H9 (cell line): ENCODE results near the gene FGFBP2. TPM values are rescaled to one million over a fixed set of nuclear protein-coding genes. Genes with fewer than 3 reads are reported as not detected.

ENCODE experiments used
- DNase-seq: peaks from one replicate; pipeline ENCODE4 v3.0.0-alpha.2; 2017
- H2AFZ ChIP-seq: one replicate; pipeline ENCODE4 v1.6.1; 2013; ENCODE audit warnings: mild to moderate bottlenecking, low read length, control low read depth, moderate library complexity
- H2AK5ac ChIP-seq: 2 replicates; pipeline ENCODE4 v1.6.1; 2013; ENCODE audit warnings: low read length, control low read depth, mixed read lengths; ENCODE audit not compliant: insufficient read length
- H2BK120ac ChIP-seq: one replicate; pipeline ENCODE4 v1.6.1; 2013; ENCODE audit warnings: low read depth, mild to moderate bottlenecking, low read length, control low read depth, inconsistent platforms; ENCODE audit not compliant: poor library complexity, severe bottlenecking
- H2BK12ac ChIP-seq: 2 replicates; pipeline ENCODE4 v1.6.1; 2013; ENCODE audit warnings: low read length, control low read depth, mixed read lengths, low read depth; ENCODE audit not compliant: insufficient read length
- H2BK15ac ChIP-seq: 2 replicates; pipeline ENCODE4 v1.6.1; 2013; ENCODE audit warnings: low read depth, low read length, control low read depth
- H2BK20ac ChIP-seq: one replicate; pipeline ENCODE4 v1.6.1; 2013; ENCODE audit warnings: low read depth, mild to moderate bottlenecking, low read length, control low read depth, inconsistent platforms; ENCODE audit not compliant: poor library complexity, severe bottlenecking
- H2BK5ac ChIP-seq: 2 replicates; pipeline ENCODE4 v1.6.1; 2013; ENCODE audit warnings: low read length, control low read depth, mixed read lengths; ENCODE audit not compliant: insufficient read length
- H3K14ac ChIP-seq: 2 replicates; pipeline ENCODE4 v1.6.1; 2013; ENCODE audit warnings: low read length, control low read depth; ENCODE audit not compliant: insufficient read depth
- H3K18ac ChIP-seq: 2 replicates; pipeline ENCODE4 v1.6.1; 2013; ENCODE audit warnings: low read depth, mild to moderate bottlenecking, mixed read lengths, low read length, control low read depth; ENCODE audit not compliant: insufficient read length
- H3K23ac ChIP-seq: 2 replicates; pipeline ENCODE4 v1.6.1; 2013; ENCODE audit warnings: low read length, control low read depth, mixed read lengths, low read depth; ENCODE audit not compliant: insufficient read length
- H3K23me2 ChIP-seq: 2 replicates; pipeline ENCODE4 v1.6.1; 2013; ENCODE audit warnings: low read depth, mild to moderate bottlenecking, mixed read lengths, low read length, control low read depth; ENCODE audit not compliant: insufficient read length, poor library complexity, severe bottlenecking
- H3K27ac ChIP-seq: 2 replicates; pipeline ENCODE4 v1.5.1; 2013; ENCODE audit warnings: low read length, control low read depth, mixed read lengths, low read depth; ENCODE audit not compliant: insufficient read length
- H3K27me3 ChIP-seq: 2 replicates; pipeline ENCODE4 v1.6.1; 2013; ENCODE audit warnings: low read length, control low read depth, inconsistent platforms; ENCODE audit not compliant: insufficient read depth
- H3K4ac ChIP-seq: 2 replicates; pipeline ENCODE4 v1.6.1; 2013; ENCODE audit warnings: low read depth, mild to moderate bottlenecking, control low read depth, inconsistent platforms, low read length, moderate library complexity
- H3K4me1 ChIP-seq: 2 replicates; pipeline ENCODE4 v1.6.1; 2013; ENCODE audit warnings: low read length, control low read depth, inconsistent platforms; ENCODE audit not compliant: insufficient read depth
- H3K4me2 ChIP-seq: 2 replicates; pipeline ENCODE4 v1.6.1; 2013; ENCODE audit warnings: low read length, control low read depth, mixed read lengths; ENCODE audit not compliant: insufficient read length, insufficient read depth
- H3K56ac ChIP-seq: 2 replicates; pipeline ENCODE4 v1.6.1; 2013; ENCODE audit warnings: low read depth, mild to moderate bottlenecking, mixed read lengths, low read length, control low read depth; ENCODE audit not compliant: insufficient read length
- H3K79me1 ChIP-seq: 2 replicates; pipeline ENCODE4 v1.6.1; 2013; ENCODE audit warnings: low read depth, mild to moderate bottlenecking, moderate library complexity, low read length, control low read depth, inconsistent platforms; ENCODE audit not compliant: insufficient read depth, poor library complexity, severe bottlenecking
- H3K79me2 ChIP-seq: 2 replicates; pipeline ENCODE4 v1.6.1; 2013; ENCODE audit warnings: low read length, control low read depth, inconsistent platforms; ENCODE audit not compliant: insufficient read depth
- H3K9ac ChIP-seq: 2 replicates; pipeline ENCODE4 v1.6.1; 2013; ENCODE audit warnings: low read length, control low read depth, mixed read lengths; ENCODE audit not compliant: insufficient read length; ENCODE audit errors: extremely low read depth
- H3K9me3 ChIP-seq: one replicate; pipeline ENCODE4 v1.6.1; 2013; ENCODE audit warnings: low read depth, low read length, inconsistent platforms; ENCODE audit not compliant: control insufficient read depth
- H3T11ph ChIP-seq: one replicate; pipeline ENCODE4 v1.6.1; 2013; ENCODE audit warnings: mild to moderate bottlenecking, low read length, control low read depth, inconsistent platforms
- H4K20me1 ChIP-seq: one replicate; pipeline ENCODE4 v1.6.1; 2013; ENCODE audit not compliant: control insufficient read depth, insufficient read length, insufficient read depth
- H4K5ac ChIP-seq: 2 replicates; pipeline ENCODE4 v1.6.1; 2013; ENCODE audit warnings: low read depth, mild to moderate bottlenecking, mixed read lengths, low read length, control low read depth; ENCODE audit not compliant: insufficient read length
- H4K8ac ChIP-seq: replicated peaks from 2 replicates; pipeline ENCODE4 v1.6.1; 2013; ENCODE audit warnings: low read length, control low read depth, mixed read lengths, low read depth; ENCODE audit not compliant: insufficient read length
- H4K91ac ChIP-seq: 2 replicates; pipeline ENCODE4 v1.6.1; 2013; ENCODE audit warnings: low read depth, mild to moderate bottlenecking, moderate library complexity, mixed read lengths, low read length, control low read depth; ENCODE audit not compliant: insufficient read length
- H3K27ac Mint-ChIP-seq, 3 experiments: 2 replicates in 2 of 3; 3 replicates in 1 of 3; pipeline ENCODE4 v1.8.0; 2020 to 2021; ENCODE audit warnings: mixed read lengths in 3 of 3, mild to moderate bottlenecking in 1 of 3, moderate library complexity in 1 of 3
- H3K27me3 Mint-ChIP-seq: 2 replicates; pipeline ENCODE4 v1.8.0; 2021; ENCODE audit warnings: low read depth, mild to moderate bottlenecking, moderate library complexity, mixed read lengths
- H3K36me3 Mint-ChIP-seq, 3 experiments: 2 replicates in 2 of 3; 3 replicates in 1 of 3; pipeline ENCODE4 v1.8.0; 2020 to 2021; ENCODE audit warnings: low read depth in 3 of 3, mixed read lengths in 3 of 3; ENCODE audit not compliant: insufficient read depth in 1 of 3
- H3K4me1 Mint-ChIP-seq, 2 experiments: 2 replicates each; pipeline ENCODE4 v1.8.0; 2020; ENCODE audit warnings: mixed read lengths in 2 of 2
- H3K4me3 Mint-ChIP-seq, 2 experiments: 2 replicates in 1 of 2; 3 replicates in 1 of 2; pipeline ENCODE4 v1.8.0; 2020 to 2021; ENCODE audit warnings: mild to moderate bottlenecking in 2 of 2, mixed read lengths in 2 of 2, moderate library complexity in 1 of 2
- H3K9me3 Mint-ChIP-seq, 2 experiments: 2 replicates in 1 of 2; 3 replicates in 1 of 2; pipeline ENCODE4 v1.8.0; 2020; ENCODE audit warnings: mild to moderate bottlenecking in 2 of 2, mixed read lengths in 2 of 2, moderate library complexity in 1 of 2
- WGBS: extraction: QIAGEN DNeasy Blood & Tissue Kit; methylation state at CpG from one replicate; pipeline ENCODE4 v1.1.7; 2013; ENCODE audit warnings: missing lambda C conversion rate, low lambda C conversion rate, mixed read lengths; ENCODE audit not compliant: insufficient read length; ENCODE audit errors: extremely low coverage; 5-methylcytosine and 5-hydroxymethylcytosine counted together
- total RNA-seq: library from RNA; stranded (reverse); gene quantifications from 2 replicates; pipeline ENCODE4 v1.2.1, GENCODE V29; 2021
- TF ChIP-seq, protein P1 (sequence below): fragments of 200-600 bp; sonication (generic); conservative IDR thresholded peaks from 3 replicates; pipeline ENCODE4 v1.8.0; 2021; ENCODE audit warnings: antibody characterized with exemption, mild to moderate bottlenecking

Gene FGFBP2
- total RNA-seq, 1 experiment from 2014 or later, result not detected

- Histone ChIP-seq H3K4me2 (no peak overlapping the region), H2BK120ac (no peak overlapping the region), H3K23me2 (no peaks in the 10 kb centered on the region), H3K4ac (no peak overlapping the region), H4K91ac (no peak overlapping the region), H2BK20ac (no peak overlapping the region), H3K14ac (no peak overlapping the region), H3K4me1 (no peaks in the 10 kb centered on the region), H2AK5ac (no peak overlapping the region), H3K23ac (no peak overlapping the region), H3K27ac (no peak overlapping the region), H3K79me2 (no peaks in the 10 kb centered on the region), H3K9me3 (peaks cover 11% of the 10 kb centered on the region), H4K8ac (no peak overlapping the region), H3K79me1 (no peaks in the 10 kb centered on the region), H3K56ac (no peak overlapping the region), H3K18ac (no peak overlapping the region), H2AFZ (no peak overlapping the region), H4K5ac (no peak overlapping the region), H4K20me1 (no peaks in the 10 kb centered on the region), H2BK5ac (no peak overlapping the region), H3T11ph (no peak overlapping the region), H2BK12ac (no peak overlapping the region), H2BK15ac (no peak overlapping the region), H3K9ac (no peak overlapping the region), H3K27me3 (no peaks in the 10 kb centered on the region)
- peaks cover 0 to 2% of the 10 kb centered on the region in 2 experiments; a peak in 1 of 4 replicates for H3K4me1 Mint-ChIP-seq
- H3K4me3 Mint-ChIP-seq, result no peak overlapping the region
- H3K27me3 Mint-ChIP-seq, result no peaks in the 10 kb centered on the region; the same call in none of the 2 replicates
- DNase-seq, result no peak
- no CpG with 5 or more reads among the region's 4 CpGs for WGBS
- no peak overlapping the region for H3K27ac Mint-ChIP-seq
- peaks cover 0 to 10% (median 6%) of the 10 kb centered on the region in 3 experiments; a peak in 6 of 7 replicates for H3K36me3 Mint-ChIP-seq
- peaks cover 9 to 10% of the 10 kb centered on the region in 2 experiments for H3K9me3 Mint-ChIP-seq
- TF ChIP-seq, protein P1, sequence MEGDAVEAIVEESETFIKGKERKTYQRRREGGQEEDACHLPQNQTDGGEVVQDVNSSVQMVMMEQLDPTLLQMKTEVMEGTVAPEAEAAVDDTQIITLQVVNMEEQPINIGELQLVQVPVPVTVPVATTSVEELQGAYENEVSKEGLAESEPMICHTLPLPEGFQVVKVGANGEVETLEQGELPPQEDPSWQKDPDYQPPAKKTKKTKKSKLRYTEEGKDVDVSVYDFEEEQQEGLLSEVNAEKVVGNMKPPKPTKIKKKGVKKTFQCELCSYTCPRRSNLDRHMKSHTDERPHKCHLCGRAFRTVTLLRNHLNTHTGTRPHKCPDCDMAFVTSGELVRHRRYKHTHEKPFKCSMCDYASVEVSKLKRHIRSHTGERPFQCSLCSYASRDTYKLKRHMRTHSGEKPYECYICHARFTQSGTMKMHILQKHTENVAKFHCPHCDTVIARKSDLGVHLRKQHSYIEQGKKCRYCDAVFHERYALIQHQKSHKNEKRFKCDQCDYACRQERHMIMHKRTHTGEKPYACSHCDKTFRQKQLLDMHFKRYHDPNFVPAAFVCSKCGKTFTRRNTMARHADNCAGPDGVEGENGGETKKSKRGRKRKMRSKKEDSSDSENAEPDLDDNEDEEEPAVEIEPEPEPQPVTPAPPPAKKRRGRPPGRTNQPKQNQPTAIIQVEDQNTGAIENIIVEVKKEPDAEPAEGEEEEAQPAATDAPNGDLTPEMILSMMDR, result no peak
These were observed 48.7 kb downstream of the FGFBP2 start for GRCh38 chr4:15914291-15914690.
